ENCODE data around the gene LRRK1.

LRRK1 gene

DNA sequence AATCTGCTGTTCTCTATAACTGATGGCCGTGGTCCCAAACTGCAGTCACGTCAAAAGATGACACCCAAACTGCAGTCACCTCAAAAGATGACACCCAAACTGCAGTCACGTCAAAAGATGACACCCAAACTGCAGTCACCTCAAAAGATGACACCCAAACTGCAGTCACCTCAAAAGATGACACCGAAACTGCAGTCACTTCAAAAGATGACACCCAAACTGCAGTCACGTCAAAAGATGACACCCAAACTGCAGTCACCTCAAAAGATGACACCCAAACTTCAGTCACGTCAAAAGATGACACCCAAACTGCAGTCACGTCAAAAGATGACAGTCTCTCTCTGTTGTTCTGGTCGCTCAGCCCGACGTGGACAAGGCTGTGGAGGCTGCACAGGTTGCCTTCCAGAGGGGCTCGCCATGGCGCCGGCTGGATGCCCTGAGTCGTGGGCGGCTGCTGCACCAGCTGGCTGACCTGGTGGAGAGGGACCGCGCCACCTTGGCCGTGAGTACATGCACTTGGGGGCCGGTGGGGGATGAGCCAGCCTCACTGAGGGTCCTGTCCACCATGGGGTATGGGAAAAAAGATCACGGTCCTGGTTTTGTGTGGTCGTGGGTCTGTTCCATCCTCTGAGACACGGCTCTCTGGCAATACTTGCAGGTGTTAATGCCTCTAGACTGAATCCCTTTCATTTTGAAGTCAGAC, 31.8 kb upstream of the LRRK1 start:
- H3K36me3 ChIP-seq (ENCODE audit: control insufficient read depth, insufficient read depth, low read length): no peaks in the 10 kb centered on the region
- DNase-seq (ENCODE audit: extremely low read depth, insufficient read length): no peak
- TF ChIP-seq, protein P1, sequence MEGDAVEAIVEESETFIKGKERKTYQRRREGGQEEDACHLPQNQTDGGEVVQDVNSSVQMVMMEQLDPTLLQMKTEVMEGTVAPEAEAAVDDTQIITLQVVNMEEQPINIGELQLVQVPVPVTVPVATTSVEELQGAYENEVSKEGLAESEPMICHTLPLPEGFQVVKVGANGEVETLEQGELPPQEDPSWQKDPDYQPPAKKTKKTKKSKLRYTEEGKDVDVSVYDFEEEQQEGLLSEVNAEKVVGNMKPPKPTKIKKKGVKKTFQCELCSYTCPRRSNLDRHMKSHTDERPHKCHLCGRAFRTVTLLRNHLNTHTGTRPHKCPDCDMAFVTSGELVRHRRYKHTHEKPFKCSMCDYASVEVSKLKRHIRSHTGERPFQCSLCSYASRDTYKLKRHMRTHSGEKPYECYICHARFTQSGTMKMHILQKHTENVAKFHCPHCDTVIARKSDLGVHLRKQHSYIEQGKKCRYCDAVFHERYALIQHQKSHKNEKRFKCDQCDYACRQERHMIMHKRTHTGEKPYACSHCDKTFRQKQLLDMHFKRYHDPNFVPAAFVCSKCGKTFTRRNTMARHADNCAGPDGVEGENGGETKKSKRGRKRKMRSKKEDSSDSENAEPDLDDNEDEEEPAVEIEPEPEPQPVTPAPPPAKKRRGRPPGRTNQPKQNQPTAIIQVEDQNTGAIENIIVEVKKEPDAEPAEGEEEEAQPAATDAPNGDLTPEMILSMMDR (IDR thresholded peaks at IDR 0.05; ENCODE audit: insufficient read depth, low read length, poor library complexity, severe bottlenecking): no peak
- H3K4me3 ChIP-seq (replicated peaks; ENCODE audit: low read depth, low read length): no peak overlapping the region
- peaks cover 3% of the 10 kb centered on the region for H3K27me3 ChIP-seq (replicated peaks; ENCODE audit: control insufficient read depth, insufficient read depth, low read length)

DNA sequence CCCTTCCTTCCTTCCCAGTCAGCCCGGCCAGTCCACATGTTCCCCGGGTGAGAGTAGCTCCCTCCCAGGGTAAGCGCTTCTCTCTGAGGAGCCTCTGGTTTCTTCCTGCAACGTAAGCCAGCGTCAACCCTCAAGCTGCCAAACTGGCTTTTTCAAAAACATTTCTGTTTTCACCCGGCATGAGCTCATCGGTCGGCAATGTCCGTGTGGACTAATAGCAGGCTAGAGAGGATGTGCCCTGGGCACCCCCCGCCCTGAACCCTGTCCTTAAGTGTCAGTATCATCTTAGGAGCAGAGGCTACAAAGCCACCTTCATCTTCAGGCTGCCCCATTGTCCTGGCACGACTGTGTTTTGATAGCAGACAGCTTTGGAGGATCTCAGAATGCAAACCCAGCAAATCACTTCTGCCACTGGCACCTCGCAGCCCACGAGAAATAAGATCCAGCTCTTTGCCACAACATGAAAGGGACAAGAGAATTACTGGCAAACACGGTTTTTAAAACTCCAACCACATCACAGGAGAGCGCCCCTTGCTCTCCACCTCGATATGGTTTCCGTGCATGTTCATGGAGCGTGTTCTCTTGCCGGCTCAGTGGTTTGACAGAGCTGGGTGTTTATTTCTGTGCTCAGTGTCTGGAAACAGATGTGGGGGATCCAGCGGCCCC, 29.6 kb upstream of the LRRK1 start:
- TF ChIP-seq, protein P1 (IDR thresholded peaks at IDR 0.05; ENCODE audit: insufficient read depth, low read length, poor library complexity, severe bottlenecking): no peak
- no peak for DNase-seq (ENCODE audit: extremely low read depth, insufficient read length)
- Histone ChIP-seq H3K27me3 (replicated peaks; ENCODE audit: control insufficient read depth, insufficient read depth, low read length) (peaks cover 5% of the 10 kb centered on the region), H3K4me3 (replicated peaks; ENCODE audit: low read depth, low read length) (no peak overlapping the region), H3K36me3 (ENCODE audit: control insufficient read depth, insufficient read depth, low read length) (no peaks in the 10 kb centered on the region)

DNA sequence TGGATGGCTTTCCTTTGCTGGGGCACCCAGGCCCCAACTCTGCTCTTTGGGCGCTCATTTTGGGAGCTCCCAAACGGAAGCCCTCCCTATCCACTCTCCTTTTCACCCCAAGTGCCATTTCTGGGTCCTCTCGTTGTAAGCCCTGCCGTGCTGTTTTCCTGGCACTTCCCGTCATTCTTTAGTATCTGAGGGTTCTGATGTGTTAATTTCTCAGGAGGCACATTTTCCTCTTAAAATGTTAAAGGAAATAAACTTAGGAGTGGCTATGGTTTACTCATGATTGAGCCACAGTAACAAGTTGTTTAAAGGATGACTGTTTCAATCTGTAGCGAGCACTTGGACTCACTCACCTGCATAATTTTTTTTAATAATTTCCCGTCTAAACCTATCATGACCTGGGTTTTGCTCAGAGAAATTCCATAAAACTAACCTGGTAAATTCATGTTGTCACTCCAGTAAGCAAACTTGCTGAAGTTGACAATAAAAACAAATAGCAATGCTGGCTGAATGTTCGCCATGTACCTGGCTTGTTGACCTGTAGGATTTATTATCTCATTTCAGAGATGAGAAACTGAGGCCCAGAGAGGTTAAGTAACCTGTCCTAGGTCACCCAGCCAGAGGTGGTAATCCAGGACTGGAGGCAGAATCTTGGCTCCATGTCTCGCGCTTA, 29.0 kb upstream of the LRRK1 start:
- DNase-seq (ENCODE audit: extremely low read depth, insufficient read length): no peak
- no peaks in the 10 kb centered on the region for H3K36me3 ChIP-seq (ENCODE audit: control insufficient read depth, insufficient read depth, low read length)
- TF ChIP-seq, protein P1 (IDR thresholded peaks at IDR 0.05; ENCODE audit: insufficient read depth, low read length, poor library complexity, severe bottlenecking): no peak
- H3K4me3 ChIP-seq (replicated peaks; ENCODE audit: low read depth, low read length): no peak overlapping the region
- peaks cover 3% of the 10 kb centered on the region for H3K27me3 ChIP-seq (replicated peaks; ENCODE audit: control insufficient read depth, insufficient read depth, low read length)

DNA sequence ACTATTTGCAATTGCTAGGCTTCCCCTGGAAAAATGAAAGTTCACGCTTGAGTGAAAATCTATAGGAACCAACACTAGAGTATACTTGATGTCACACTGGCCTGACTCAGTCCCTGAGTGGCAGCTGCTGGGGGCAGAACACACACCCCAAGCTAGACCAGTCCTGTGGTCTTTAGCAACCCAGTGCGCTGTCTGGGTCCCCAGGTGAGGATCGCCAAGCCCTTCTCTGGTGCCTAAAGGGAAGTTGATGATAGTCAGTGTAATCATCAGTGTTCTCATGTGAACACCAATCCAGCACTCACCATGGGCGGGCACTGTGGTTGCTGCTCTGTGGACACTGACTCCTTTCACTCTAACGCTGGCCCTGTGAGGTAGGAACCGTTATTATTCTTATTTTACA, 28.3 kb upstream of the LRRK1 start:
- no peaks in the 10 kb centered on the region for H3K36me3 ChIP-seq (ENCODE audit: control insufficient read depth, insufficient read depth, low read length)
- TF ChIP-seq, protein P1 (IDR thresholded peaks at IDR 0.05; ENCODE audit: insufficient read depth, low read length, poor library complexity, severe bottlenecking): no peak
- H3K27me3 ChIP-seq (replicated peaks; ENCODE audit: control insufficient read depth, insufficient read depth, low read length): peaks cover 3% of the 10 kb centered on the region
- H3K4me3 ChIP-seq (replicated peaks; ENCODE audit: low read depth, low read length): no peak overlapping the region
- no peak for DNase-seq (ENCODE audit: extremely low read depth, insufficient read length)

DNA sequence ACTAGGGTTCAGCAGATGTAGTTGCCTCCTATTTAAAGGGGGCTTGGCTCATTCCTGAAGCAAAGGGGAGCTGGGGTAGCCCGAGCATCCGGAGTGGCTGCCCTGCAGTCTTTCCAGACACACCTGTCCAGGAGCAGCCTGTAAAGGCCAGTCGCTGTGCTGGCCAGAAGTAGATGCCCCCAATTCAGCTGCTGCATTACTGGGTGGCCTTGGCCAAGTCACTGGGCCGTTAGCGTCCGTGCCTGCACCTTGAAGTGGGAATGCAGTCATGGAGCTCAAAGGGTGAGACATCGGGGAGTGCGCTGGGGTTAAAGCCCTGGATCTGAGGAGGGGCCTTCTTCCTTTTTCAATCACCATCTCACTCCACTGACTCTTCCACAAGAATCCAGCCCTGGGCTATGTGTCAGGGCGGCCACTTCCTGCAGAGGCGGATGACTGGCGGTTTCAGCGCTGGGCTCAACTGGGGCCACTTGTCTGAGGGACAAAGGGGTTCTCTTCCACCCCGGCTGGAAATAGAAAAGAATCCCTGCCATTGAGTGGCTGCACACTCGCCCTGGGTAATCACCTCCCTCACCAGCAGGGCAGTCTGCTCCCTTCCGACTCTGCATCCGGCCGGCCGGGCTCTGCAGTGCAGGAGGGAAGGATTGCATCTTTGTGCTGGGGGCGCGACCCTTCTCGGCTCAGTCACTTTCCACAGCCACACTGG, 27.7 kb upstream of the LRRK1 start:
- H3K27me3 ChIP-seq (replicated peaks; ENCODE audit: control insufficient read depth, insufficient read depth, low read length): peaks cover 1% of the 10 kb centered on the region
- no peak overlapping the region for H3K4me3 ChIP-seq (replicated peaks; ENCODE audit: low read depth, low read length)
- no peak for DNase-seq (ENCODE audit: extremely low read depth, insufficient read length)
- TF ChIP-seq, protein P1 (IDR thresholded peaks at IDR 0.05; ENCODE audit: insufficient read depth, low read length, poor library complexity, severe bottlenecking): no peak
- H3K36me3 ChIP-seq (ENCODE audit: control insufficient read depth, insufficient read depth, low read length): no peaks in the 10 kb centered on the region

Data from GM06990 (cell line).